HG03432 (cell line): ENCODE data around the gene FAAH.

Experiments
- ATAC-seq: cut with Tn5 transposase; IDR thresholded peaks from one replicate; pipeline ENCODE4 v1.9.1; 2021; ENCODE audit warnings: mild to moderate bottlenecking, moderate library complexity; ENCODE audit not compliant: unreplicated experiment

Gene FAAH

DNA sequence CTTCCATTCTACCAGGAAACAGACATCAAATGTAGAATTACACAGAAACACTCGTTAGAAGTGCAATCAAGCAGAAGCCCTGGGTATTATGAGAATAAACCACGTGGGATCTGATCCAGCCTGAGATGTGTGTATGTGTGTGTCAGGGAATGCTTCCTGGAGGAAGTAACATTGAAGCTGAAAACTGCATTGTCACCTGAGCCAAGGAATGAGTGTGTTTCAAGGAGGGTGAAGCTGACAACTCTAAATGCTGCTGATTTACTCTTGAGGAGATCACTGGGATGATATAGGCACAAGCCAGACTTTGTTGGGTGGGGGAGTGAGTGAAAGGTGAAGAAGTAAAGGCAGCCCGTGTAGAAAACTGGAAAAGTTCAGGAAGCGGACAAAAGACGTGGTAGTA, 27.6 kb downstream of the FAAH start:
- ATAC-seq: no peak

DNA sequence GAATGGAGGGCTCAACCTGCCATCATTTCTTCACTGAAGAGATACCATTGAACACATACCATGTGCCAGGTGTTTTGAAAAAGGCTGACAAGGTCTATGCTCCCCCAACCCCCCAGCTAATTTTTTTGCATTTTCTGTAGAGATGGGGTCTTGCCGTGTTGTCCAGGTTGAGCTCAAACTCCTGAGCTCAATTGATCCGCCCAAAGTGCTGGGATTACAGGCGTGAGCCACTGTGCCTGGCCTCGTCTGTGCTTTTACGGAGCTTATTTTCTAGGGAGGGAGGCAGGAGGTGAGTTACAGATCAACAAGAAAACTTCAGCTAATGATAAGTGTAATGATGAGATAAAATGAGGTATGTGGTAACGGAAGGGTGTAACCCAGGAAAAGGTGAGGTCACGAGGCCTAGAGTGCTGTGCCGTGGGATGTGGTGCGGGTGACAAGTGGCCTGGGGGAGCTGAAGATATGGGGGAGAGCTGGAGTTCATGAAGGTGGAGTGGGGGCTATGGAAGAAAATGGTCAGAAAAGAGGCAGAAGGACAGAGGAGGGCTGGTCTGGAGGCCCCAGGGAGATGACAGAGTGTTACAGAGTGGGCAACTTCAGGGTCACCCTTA, 28.2 kb downstream of the FAAH start:
- no peak for ATAC-seq

DNA sequence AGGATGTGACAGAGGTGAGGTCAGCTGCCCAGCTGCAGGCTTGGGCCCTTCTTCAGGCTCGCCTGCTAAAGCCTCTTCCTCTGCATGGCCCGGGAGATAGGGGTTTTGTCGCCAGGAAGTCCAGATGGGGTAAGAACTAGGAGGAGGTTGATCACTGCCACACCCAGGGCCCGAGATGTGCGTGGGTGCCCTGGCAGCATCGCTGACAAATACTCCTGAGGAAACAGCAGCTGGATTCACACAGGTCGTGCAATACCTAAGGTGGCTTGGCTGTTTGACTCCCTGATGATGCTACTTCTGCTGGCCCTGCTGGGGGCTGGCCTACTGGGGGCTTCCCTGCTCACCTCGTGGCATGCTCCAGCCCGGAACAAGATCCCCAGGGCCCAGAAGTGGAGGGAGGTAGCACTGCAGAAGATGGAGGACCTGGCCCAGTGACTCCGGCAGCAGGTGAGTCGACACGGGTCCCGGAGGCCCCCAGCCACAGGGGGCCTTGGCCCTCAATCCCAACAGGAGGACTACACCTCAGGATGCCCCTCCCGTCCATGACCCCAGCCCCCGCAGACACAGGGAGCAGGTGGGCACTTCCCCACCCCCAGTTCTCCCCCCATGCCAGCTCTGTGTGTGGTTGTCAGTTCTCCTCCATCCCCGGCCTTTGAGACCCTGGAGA, 29.6 kb downstream of the FAAH start:
- no peak for ATAC-seq

DNA sequence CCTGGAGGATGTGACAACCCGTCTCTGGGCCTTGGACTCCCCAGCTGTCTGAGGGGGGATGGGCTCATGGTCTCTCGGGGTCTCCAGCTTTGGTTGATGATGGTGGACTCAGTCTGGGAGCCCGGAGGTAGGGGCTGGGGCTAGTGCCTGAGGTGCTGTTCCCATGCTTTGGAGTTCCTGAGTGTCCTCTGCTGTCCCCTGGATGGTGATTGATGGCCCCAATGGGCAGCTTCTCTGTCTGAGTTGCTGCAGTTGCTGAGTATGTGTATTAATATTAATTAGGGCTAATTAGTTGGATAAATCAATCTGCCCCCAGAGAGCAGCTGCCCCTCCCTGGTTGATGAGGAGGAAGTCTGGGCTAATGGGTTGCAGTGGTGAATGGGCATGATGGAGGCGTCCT, 30.6 kb downstream of the FAAH start:
- ATAC-seq: no peak

DNA sequence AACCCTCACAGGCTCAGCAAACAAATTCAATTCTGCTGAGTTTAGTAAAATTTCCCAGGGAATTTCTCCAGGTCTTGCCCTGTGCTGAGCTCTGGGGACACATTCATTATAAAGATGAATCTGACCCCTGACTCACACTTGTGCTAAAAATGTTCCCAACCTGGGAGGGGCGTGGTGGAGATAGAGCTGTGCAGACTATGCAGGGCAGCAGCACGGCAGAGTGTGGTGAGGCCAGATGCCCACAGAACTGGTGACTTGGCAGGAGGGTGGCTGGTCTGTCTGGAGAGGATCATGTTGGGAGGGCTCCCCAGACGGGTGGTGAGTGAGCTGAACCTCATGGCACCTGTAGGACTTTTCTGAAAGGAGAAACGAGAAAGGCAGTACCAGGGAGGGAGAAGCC, 31.6 kb downstream of the FAAH start:
- no peak for ATAC-seq

DNA sequence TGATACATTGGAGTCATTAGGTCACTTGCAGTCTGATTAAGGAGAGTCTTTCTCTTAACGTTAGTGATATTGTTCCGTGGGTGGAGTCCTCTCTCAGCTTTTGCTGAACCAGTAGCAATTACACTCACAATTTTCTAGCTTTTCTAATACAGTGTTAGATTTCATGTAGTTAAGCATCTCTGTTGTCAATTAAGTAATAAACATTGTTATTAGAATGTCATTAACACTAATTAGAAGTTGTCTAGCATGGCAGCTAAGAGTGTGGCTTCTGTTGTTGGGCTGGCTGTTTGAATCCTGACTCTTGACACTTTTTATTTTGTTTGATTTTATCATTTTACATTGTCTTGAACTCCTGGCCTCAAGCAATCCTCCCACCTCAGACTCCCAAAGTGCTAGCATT, 33.4 kb downstream of the FAAH start:
- ATAC-seq: no peak

DNA sequence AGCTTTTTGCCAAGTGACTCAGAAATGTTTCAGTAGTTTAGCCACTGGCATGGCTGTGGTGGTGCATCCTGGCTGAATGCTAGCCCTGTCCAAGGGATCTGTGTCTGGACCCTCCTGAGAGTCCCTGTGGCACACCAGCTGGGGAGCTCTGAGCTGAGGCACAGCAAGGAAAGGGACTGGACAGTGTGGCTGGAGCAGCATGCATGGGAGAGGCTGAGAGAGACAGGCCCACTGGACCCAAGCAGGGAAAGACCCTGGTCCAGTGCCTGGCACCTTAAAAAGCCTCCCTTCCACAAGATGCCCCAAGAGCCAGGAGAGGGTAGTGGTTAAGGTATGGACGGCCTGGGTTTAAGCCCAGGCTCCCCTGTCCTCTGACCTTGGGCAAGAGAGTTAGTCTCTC, 35.3 kb downstream of the FAAH start:
- no peak for ATAC-seq

DNA sequence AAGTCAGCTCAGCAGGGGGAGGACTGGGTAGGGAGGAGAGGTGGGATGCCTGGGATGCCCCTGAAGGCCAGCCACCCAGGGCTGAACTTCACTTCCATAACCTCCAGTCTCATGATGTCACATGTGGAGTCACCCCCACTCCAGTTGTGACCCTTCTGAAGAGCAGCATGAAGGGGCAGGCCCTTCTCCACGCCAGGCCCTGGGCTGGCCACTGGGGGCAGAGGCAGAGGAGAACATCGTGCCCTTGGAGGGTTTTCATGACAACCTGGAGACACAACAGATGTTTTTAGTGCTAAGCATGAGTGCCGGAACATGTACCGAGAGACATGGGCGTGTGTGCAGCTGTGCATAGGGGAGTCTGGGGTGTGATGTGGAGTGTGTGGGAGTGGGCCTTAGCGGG, 37.6 kb downstream of the FAAH start:
- no peak for ATAC-seq

DNA sequence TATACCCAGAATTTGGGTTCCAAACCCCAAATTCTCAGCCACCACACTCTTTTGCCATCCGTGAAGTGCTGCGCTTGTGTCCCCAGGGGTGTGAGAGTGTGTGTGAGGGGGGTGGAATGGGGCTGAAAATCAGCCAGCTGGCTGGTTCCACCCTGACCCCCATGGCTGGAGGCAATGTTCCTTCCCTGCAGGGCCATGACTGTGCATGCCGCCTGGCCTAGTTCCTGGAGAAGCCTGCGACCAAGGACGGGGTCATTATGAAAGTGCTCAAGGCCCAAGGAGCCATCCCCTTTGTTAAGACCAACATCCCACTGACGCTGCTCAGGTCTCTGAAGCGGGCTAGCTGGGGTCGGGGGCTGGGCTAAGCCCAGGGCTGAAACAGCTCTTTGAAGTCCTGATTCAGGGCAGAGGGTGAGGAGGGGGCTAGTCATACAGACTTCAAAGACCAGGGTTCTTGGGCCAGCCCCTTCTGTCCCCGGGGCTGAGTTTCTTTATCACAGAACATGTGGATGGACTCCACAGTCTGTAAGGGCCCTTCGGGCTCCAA, 38.7 kb downstream of the FAAH start:
- ATAC-seq: no peak

DNA sequence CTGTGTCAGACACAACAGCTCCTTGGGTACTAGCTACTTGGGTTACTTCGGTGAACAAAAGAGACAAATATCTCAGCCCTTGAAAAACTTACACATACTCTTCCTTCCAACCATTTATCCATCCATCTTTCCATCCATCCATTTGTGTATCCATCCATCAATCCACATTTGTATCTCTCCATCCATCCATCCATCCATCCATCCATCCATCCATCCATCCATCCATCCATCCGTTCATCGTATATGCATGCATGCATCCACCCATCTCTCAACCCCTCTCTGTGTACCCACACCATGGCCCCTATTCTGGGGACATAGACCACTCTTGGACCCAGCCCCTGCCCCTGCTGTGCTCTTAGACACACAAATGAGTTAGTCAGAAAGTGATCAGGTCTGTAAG, 40.2 kb downstream of the FAAH start:
- no peak for ATAC-seq

DNA sequence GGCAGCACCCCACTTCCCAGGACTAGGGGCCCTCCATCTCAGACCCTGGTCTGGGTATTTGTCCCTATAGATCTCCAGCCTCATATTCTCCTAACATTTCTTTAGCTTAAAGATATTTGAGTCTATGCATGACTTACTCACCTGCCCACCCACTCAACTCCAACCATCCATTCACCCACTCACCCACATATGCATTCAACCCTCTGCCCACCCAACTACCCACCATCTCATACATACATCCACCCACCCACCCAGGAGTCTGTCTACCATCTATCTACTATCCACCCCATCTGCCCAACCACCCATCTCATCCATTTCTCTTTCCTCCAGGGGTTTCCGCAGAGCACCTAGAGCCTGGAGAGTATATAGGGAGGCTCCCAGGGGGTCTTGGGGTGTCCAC, 42.7 kb downstream of the FAAH start:
- no peak for ATAC-seq

DNA sequence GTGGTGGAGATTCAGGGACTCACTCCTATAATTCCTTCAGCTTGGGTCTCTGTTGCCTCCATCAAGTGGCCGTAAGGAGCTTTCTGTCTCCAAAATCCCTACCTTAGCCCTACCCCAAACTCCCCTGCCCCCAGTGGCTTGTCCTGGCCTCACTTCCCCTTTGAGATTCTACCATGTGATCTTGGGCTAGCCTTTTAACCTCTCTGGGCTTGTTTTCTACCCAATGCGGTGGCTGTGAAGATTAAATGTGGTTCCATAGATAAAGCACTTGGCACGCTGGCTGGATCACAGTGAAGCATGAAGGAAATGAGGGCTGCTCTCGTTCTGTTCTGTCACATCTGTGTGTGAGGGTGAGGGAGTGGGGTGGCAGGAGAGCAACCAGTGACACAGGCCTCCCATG, 43.6 kb downstream of the FAAH start:
- no peak for ATAC-seq

DNA sequence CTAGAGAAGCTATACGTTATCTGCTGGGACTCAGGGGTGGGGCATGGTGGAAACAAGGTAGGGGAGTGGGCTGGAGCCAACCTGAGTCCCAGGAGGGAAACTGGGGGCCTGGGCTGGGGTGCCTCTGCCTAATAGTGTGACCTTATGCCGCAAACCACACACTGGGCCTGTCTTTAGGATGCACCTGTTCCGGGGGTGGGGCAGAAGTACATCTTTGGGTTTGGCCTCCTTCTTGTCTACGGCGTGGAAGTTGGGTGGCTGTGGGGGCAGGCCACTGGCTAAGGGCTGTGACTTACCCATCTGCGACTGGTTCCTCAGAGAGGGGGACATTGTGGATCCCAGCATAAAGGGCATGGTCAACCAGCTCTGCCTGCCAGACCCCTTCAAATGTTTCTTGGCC, 44.2 kb downstream of the FAAH start:
- ATAC-seq: no peak

DNA sequence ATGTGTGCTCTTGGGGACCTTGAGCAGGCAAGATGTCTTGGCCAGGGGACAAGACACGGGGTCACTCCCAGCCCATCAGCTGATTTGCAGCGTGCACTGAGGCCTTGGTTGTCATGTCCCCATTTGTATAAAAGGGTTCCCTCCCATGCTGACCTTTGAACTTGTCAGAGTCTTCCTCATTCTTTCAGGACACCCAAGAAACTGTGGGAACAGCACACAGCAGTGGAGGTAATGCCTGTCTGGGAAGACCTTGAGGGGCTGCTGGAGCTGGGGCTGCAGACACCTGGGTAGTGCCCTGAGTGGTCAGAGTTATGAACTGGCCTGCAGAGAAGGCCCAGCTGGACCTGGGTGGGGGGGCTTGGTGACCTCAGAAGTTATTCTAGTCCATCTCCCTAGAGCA, 46.4 kb downstream of the FAAH start:
- no peak for ATAC-seq

DNA sequence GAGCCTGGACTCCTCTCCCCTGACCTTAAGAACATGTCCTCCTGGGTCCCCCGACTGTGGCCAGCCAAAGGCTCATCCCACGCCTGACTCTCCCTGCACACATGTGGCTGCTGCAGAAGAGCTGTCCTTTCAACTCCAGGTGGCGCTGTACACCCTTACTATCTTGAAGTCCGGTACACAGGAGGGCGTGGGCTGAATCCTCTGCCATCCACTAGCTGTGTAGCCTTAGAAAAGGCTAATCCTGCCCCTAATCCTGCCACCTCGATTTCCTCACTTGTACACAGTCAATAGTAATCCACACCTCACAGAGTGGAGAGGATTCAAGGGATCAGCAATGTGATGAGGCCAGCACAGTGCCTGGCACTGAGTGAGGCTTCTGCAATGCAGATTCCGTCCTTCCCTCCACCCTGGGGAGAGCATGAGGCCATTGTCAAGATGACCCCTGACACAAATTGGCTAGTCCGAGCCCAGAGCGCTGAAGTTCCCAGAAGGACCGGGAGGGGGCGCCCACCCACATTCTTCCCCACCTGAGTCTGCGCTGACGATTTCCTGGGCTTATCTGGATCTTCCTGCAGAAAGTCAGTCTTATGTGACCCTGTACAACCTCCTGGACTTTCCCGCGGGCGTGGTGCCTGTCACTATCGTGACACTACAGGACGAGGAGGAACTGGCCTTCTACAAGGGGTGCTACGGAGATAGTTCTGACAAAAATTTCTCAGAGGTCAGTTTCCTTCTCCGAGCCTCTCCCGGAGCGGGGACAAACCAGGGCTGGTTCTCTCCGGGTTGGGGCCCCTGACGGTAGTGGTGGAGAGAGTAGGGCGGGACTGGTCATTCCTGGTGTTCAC, 48.4 kb downstream of the FAAH start:
- peak; percentile 78 for ATAC-seq

DNA sequence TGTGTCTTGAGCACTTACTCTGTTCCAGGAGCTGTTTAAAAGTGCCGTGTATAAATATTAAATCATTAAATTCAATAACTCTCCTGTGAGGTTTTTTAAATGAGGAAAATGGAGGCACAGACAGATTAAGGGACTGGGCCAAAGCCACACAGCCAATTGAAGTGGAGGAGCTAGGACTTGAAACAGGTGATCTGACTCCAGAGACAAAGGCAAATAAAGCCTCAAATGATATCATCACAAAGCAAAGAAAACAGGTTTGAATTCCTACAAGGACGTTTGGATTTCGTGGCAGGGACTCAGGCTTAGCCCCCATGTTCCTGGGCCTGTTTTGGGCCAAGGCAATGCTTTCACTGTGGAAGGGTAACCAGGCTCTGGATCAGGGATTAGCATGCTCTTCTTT, 50.3 kb downstream of the FAAH start:
- no peak for ATAC-seq

DNA sequence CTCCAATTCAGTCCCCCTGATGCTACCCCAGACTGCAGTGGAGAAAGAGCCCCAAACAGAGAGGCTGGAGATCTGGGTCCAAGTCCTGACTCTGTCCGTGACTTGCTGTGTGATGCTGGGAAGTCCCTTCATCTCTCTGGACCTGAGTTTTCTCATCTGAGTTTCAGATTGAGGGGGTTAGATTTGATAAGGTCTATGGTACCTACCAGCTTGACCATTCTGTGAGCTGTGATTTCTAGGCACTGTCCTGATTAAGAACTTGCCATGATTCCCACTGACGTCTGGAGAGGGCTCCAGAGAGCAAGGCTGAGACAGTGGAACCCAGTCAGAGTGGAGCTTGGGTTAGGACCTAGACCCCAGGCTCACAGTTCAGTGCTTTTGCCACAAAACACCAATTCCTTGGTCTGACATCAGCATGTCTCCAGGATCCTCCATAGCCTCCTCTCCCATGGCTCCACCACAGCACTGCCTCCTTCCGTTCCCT, 51.7 kb downstream of the FAAH start:
- no peak for ATAC-seq

DNA sequence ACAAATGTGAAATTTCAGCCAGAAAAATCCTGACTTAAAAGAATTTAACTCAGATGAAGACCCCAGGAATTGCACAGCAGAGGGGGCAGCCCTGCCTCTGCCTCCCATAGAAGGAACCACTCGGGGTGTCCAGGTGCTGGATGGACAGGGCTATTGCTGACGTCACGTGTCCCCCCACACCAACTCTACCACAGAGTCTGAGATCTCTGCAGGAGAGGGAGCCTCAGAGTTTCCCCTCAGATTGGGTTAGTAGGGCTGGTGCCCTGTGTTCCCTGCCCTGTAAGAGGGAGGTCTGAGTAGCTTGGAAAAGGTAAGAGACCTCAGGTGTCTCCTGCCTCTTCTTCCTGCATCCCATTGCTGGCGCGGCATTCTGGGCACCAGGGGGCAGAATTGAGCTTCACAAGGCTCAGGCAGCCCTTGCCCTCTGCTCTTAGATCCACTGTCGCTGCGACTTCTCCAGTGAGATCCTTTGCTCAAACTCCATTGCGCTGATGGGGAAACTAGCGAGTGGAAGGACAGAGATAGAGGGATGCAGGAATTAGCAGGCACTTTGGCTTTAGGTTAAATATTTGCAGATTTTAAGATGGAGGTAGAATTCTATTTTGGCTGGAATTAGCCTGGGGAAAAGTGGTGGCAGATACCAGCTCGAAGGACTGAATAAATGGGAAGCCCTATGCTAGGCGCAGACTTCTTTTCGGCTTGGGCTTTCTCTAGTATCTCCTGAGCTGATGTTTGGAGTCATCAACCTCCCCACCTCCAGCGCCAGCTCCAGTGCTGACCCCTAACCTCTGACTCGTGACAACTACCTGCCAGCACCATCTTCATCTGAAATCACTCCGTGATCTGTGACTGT, 52.8 kb downstream of the FAAH start:
- peak; percentile 41 for ATAC-seq

DNA sequence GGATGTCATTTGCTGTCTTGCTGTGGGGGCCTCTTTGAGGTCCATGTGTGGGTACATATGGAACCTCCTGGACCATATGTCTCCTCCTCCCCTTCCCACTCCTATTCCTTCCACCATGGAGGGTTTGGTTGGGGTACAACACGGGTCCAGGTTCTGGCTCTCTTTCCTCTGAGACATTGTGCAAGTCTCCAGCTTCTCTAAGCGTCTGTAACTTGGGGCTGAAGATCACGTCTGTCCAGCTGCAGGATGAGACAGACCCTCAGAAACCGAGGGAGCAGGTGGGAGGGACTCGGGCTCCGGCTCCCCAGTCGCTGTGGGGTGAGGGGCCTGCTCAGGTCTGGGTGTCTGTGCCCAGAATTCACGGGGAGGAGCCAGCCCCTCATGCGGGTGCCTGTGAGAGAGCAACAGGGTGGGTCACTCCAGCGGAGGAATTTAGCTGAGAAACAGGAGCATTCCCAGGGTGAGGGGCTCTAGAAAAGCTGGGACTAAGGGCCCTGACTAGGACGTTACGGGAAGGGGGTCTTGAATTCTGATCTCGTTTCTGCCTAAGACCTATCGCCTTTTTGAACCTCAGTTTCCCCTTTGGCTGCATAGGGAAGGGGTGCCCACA, 53.5 kb downstream of the FAAH start:
- ATAC-seq: no peak

DNA sequence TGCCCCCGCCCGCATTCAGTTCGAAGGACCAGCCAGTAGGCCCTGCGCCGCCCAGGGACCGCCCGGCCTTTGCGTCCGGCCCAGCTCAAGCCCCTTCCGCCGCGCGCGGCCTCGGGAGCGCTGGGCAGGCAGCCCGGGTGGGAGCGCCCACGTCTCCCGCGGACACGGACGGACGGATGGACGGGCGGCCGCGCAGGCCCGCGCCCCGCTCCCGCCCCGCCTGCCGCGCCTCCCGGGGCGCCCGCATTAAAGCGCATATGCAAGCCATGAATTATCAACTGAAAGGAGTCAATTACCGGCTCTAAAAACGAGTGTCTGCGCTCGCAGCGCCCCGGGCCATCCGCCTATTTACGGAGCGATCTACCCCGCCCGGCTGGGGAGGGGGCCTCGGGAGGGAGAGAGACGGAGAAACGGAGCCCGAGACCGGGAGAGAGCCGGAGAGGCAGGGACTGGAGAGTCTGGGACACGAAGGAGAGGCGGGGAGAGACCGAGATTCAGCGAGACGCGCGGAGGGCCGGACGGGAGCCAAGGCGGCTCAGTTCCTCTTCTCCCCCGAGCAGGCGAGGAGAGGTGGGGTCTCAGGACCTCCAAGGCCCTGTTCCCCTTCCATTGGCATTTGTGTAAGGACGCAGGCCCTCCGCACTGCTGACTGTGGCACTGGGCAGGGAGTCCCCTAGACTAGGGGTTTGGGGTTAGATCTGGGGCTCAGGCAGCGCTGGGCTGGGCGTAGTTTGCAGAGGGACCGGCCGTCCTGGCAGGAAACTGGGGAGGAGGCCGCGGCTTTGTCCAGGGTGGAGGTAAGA, 54.2 kb downstream of the FAAH start:
- no peak for ATAC-seq
